Astrocyte of the hippocampus (primary cell): Measurements from ENCODE around the gene TMCO4.
A peak's percentile ranks its signal among the peaks of the same experiment; 100 is the strongest.

ENCODE experiments used
- DNase-seq: peaks from one replicate; pipeline ENCODE4 v3.0.0; 2011; ENCODE audit warnings: low read depth, low spot score

TMCO4 gene

DNA sequence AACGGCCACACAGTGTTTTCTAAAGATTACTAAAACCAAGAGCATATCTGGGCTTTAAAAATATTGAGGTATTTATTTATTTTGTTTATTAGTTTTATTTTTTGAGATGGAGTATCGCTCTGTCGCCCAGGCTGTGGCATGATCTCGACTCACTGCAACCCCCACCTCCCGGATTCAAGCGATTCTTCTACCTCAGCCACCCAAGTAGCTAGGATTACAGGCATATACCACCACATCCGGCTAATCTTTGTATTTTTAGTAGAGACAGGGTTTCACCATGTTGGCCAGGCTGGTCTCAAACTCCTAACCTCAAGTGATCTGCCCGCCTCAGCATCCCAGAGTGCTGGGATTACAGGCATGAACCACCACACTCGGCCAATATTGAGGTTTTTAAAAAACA is 23.9 kb downstream of the TMCO4 start:
- no peak for DNase-seq

DNA sequence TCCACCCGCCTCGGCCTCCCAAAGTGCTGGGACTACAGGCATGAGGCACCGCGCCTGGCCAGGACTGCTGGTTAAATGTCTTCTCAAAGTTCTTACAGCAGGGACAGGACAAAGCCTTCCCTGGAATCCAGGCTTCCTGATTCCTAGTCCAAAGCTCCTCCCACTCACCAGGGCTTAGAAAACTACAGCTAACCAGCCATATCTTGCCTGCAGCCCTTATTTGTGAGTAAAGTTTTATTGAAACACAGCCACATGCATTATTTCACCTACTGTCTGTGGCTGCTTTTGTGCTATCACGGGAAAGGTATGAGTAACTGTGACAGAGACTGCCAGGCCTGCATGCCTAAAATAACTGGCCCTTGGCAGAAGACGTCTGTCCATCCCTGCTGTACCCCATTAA is 24.4 kb downstream of the TMCO4 start:
- no peak for DNase-seq

DNA sequence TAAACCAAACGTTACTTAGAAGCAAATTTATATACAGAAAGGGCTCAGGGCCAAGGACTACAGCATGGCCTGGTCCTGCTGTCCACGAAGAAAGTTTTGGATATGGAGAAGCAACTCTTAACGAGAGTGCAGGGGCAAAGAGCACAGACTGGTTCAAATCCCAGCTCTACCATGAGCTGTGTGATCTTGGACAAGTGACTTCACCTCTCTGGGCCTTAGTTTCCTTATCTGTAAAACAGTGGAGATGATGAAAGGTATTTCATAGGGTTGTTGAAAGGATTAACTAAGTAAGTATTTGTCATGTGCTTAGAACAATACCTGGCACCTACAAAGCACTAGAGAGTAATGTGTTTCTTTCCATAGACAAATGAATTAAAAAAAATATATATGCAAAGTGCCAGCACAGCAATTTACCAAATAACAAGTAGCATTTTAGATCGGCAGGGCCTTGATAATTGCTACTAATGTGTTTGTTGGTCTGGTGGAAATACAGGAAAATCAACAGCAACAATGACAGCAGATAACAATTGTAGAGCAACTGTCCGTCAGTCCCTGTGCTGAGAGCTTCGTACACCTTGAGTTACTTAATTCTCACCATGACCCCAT is 25.4 kb downstream of the TMCO4 start:
- no peak for DNase-seq

DNA sequence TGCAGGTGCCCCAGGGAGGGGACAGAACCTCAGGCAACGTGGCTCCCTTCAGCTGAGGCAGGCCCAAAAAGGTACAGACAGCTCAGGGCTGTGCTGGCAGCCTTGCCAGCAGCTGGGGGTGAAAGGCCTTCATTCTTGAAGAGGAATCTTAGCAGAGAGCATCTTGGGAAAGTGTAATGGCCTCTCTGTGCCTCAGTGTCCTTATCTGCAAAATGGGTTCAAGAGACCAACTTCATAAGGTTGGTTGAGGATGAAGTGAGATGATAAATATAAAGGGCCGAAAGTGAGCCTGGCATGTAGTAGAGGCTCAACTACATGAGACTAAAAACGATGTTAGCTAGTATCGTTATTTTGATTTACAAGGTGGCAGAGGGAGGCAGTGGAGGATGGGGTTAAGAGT is 26.2 kb downstream of the TMCO4 start:
- DNase-seq = no peak

DNA sequence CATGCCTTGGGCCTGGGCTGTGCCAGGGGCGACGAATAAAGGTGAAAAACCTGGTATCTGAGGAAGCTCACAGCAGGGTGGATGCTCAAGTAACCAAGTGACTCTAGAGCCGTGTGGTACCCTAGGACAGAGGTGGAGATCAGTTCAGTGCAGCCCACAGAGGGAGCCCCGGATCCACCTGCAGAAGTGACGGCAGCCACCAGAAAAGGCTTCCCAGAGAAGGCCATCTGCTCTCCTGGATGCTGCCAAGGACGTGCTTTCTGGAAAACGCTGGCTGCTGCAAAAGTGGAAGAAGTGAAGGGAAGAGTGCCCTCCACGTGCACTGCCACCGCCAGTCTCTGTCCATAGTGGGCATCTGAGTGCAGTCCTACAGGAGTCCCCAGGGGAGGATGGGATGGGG is 27.7 kb downstream of the TMCO4 start:
- no peak for DNase-seq

DNA sequence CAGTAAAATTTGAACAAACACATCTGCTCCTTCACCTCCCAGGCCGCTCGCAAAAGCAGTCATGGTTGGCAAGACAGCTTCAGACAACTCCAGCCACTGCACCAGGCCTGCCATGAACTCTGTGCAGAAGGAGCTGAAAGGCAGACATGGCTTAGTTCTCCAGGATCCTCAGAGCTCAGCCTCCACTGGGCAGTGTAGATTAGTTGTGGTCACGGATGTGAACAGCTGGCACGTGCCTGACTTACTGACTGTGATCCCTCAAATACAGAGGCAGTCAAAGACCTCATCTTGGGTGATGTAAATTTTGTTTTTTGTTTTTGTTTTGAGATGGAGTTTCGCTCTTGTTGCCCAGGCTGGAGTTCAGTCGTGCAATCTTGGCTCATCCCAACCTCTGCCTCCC is 28.4 kb downstream of the TMCO4 start:
- DNase-seq = no peak

DNA sequence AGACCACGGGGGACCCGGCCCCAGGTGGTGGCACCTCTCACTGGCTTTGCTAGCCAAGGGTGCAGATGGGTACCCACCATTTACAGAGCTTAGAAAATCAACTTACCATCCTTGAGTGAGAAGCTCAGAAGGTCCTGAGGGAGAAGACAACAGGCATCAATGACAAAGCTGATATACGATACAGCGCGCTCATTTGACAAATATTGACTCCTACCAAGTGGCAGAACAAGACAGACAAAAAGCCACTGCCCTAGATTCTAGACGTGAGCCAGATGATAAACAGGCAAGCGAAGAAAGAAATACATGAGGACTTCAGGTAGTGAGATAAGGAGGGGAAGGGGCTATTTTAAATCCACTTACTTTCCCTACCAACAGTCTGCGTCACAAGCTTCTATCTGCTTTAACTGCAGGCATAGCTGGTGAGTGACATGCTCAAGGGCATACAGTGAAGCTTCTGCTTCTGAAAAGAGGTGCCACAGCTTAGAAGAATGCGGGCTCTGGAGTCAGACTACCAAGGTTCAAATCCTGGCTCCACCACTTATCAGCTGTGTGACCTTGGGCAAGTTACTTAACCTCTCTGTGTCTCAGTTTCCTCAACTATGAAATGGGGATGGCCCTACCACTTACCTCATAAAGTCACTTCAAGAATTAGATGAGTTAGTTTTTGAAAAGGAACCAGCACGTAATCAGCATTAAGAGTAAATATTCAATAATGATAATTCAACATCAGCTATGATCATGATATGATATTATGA is 29.1 kb downstream of the TMCO4 start:
- DNase-seq = no peak

DNA sequence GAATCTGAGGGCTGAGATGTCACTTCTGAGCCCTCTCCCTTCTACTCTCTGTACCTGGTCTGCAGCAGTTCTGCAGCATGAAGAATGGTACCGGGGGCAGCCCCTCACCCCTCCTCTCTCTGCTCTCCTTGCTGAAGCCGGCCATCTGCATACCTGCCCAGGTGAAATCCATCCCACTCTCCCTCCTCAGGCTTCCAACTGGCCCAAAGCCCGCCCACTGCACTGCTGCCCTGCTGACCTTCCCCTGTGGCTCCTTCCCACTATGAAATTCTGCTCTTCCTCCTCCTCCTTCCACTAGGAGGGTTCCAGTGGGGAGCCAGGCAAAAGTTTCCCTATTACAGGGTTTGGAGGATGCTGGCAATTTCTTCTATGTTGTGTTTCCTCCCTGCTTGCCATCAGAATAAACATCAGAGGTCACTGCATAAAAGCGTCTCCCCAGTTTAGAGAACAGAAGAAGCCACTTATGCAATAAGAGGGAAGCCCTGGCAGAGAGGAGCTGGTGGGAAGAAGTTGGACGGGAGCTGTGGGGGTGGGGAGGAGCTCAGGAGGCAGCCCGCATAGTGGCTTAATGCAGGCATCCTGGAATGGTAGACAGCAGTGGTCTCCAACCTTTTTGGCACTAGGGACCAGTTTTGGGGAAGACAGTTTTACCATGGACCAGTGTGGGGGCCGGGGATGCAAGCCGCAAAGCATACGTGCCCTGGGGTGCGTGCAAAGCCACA is 30.3 kb downstream of the TMCO4 start:
- DNase-seq = no peak

DNA sequence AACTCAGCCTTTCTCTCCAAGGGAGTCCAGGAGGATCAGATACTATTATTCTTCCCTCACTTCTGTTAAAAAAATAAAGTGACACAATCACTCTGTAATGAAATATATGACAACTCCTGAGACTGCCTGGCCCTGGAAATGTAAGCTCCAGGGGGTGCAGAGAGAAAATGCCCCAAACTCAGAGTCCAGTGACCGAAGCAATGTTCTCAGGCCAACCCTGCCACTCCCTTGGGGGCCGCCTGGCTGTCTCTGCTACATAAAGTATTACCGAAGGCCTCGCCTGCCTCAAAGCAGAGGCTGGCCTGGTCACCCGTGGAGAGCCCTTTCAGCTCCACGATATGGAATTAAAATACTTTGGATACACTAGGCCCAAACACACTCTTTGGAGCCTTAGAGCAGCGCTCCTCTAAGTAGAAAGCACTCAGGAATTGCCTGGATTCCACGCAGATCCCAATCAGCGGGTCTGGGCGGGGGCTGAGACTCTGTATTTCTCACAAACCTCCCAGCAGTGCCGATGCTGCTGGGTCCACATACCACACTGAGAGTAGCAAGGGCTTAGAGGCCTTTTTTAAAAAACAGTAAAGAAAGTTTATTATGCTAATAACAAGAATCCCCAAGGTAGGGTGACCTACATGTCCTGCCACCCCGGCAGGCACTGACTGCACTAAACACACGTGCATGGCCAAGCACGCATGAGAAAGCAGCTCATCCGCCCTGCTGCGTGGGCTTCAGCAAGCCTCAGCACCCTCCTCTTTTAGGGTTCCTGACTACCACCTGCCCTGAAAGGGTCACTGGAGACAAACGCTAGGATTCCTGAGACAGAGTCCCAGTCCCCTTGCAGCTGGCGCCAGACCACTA is 31.1 kb downstream of the TMCO4 start:
- DNase-seq = peak; percentile 54

DNA sequence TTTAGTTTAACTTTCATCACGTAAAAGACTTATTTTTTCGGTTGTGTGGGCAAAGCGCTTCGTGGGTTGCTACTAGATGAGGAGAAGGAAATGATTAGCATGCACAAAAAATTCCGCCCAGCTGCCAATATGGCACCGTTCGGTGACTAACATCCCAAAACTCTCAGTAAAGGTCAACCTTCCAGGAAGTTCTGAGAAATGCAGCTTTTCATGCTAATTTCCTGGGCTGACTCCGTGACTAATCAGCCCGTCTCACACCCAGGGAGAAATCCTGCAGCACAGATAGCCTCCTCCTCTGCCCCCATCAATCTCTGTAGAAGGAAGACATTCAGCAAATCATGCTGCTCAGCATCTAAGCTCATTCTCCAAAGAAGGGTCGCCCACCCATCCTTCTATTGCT is 34.1 kb downstream of the TMCO4 start:
- DNase-seq = peak; percentile 95

DNA sequence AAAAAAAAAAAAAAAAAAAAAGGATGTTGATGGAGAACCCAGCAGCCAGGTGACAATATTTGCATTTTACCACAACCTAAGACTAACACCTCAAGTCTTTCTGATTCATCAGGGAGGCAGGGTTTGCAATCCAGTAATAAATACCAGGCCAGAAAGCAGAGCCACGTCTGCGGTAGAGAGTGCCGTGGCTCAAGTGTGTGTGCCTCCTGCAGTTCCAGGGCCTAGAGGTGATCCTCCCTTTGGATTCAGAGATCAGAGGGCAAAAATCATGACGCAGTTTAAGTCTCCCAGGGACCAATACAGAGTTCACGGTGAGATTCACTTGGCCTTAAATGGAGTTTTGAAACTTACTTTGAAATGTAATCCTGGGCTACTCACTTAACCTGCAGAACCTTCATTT is 34.9 kb downstream of the TMCO4 start:
- peak; percentile 58 for DNase-seq

DNA sequence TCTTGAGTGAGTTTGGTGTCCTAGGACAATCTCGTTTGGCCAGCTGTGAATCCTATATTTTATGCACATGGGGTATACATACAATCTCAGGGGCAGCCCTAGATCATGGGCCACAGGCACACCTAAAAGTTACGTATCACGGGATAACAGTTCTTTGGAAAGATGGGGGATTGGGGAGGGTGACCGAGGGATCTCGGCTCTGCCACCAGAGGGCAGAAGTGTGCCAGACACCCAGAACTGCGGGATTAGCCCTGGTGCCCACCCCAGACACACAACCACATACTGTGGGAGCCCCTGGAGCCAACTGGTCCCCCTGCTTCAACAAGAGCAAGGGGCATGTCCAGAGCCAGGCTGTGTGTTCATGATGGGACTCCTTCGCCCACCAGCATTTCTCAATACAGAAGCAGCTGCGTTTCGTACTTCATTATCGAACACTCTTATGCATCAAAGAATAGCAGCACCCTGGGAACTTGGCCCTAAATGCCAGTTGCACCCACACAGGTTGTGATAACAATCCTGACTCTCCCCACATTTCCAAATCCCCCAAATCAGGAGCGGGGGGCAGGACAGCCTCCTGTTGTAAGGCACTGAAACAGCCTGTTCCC is 37.4 kb downstream of the TMCO4 start:
- peak; percentile 58 for DNase-seq

DNA sequence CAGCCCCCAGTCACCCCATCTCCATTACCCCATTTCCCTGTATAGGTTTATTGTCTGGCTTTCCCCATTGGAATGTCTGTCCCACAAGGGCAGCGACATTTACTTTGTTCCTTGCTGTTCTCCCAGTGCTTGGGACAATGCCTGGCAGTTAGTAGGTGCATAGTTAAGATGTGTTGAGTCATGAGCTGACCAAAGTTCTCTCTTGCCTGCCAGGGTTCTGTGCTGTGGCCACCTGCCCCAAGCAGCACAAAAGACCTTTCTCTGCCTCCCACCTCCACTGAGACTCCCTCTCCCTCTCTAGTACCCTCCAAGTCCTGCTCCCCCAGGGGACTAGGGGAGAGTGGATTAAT is 40.0 kb downstream of the TMCO4 start:
- DNase-seq = peak; percentile 70

DNA sequence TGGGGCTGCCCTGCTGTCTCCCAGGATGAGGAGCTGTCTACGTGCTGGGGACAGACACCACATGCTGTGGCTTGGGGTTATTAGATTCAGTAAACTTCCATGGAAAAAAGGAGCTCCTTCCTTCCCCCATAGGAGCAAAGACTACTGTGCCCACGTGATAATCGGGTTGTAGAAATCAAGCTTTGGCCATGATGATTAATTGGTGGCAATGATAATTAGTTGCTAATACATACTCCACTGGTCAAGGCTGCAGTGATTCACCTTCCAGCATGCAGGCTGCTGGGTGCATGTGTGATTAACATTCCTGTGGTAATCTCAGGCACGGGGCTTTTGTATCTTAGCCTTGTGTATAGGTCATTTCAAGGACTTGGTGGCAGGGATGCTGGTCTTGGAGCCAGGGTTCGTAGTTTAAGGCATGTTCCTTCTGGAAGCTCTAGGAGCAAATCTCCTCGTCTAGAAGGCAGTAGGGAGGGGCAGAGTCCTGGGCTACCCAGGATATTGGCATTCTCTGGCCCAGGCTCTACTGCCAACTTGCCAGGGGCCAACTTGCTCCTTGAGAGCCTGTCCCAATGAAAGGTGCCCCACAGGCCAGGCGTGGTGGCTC is 41.4 kb downstream of the TMCO4 start:
- DNase-seq = peak; percentile 94

DNA sequence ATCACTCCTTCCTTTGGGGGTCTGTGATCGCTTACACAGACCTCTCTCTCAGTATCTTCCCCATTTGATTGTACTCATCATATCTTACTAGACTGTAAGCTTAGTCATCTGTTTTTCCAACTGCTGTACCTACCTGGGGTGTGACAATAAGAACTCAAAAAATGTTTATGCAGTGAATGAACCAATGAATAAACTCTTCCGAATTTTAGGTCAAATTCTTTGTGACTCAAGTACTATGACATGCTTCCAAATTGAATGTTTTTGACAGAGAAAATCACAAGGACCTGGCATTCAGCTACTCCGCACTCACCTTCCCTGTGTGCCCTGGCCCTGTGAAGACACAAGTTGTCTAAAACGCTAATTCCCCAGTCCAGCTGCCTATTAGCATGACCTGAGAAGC is 42.1 kb downstream of the TMCO4 start:
- no peak for DNase-seq

DNA sequence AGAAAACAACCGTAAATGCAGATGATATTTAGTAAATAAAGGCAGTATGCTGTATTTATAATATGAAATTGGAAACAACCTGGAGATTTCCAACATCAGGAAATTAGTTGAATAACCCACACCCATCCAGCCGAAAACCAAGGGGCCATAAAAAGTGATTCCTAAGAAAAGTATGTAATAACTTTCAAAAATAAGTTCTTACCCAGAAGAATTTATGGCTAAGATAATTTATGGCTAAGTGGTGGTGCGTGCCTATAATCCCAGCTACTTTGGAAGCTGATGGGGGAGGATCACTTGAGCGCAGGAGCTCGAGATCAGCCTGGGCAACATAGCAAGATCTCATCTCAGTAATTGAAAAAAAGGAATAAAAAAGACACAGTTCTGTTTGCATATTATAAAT is 43.2 kb downstream of the TMCO4 start:
- no peak for DNase-seq

DNA sequence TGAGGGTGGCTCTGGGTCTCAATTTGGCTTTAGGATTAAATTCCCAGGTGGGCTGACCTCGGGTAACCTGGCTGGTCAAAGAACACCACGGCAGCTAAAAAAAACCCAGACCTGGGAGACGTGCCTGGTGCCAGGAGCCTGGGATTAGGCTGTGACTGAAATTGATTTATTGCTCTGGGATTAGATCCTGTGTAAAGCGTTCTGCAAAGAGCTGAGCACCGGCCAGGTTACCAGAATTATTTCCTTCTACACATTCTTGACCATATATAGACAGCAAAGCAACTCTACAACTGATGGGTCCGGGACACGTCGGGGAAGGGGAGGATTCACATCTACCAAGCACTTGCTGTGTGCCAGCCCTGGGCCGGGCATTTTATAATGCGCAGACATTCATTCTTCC is 45.2 kb downstream of the TMCO4 start:
- DNase-seq = no peak

DNA sequence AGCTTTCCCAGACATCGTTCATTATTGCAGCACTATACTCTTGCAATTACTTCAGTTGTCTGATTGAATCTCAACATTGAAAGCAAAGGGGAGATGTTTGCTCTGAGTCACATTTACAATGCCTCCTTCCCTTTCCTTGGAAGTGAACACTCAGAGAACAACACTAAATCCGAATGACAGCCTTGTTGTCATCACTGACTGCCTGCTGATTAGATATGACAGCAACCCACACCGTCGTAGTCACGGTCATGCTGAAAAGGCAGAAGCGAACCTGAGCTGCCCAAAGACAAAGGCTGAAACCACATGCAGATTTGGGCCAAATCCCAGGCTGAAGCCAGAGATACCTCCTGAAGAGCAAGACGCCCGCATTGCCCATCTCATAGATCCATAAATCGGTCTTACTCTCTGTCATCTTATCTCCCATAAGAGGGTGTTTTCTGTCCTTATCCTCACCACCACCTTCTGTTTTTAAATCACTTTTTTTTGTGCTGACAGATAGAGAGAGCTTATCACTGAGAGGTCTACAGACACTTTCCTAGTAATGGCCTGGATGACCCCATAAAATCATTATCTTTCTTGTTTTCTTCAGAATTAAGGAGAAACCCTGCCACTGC is 47.5 kb downstream of the TMCO4 start:
- no peak for DNase-seq

DNA sequence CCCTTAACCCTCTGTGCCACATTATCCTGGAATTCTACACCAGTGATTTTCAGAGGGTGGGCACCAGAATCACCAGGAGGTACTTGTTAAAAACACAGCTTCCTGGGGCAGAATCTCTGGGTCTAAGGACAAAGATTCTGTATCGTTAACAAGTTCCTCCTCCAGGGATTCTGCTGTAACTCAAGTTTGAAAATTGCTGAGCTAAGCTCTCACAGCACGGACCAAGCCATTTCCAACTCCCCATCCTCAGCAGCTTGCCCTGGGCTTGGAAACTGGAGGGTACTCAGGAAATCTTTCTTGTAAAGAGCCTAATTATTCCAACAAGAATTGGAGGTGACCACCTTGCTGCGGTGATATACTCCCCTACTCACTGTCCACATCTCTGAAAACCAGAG is 48.8 kb downstream of the TMCO4 start:
- DNase-seq = no peak

DNA sequence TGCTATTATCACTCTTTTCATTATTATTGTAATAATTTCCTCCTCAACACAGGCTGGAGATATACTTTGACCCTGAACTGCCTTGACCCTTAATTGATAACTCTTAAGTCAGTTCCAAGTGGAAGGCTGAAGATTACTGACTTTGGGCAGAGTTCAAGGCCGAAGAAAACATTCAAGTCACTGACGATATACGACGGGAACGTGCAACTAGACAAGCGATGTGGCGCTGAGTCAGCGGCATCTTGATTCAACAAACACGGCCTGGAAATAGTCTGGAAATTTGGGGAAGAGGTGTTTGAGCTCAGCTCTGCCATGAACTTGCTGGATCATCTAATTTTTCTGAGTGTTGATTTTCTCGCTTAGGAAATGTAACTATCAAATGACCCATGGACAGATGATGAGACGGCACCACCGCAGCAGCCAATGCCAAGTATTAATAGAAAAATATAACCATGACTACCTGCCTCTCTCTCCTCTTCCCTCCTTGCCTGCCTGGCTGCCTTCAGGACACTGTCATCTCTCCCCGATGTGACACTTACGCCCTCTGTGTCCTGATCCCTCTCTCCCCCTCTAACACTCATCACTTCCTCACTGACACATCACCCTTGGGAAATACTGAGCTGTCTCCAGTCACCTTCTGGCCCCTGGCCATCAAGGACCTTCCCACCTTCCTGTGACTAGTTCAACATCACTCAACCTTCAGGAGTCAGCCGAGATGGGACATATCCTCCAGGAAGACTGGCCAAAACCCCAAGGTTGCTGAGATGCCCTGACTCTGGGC is 49.4 kb downstream of the TMCO4 start:
- DNase-seq = no peak
